MCF 10A (cell line): ENCODE data around the gene TADA2A. TPM values are rescaled to one million over a fixed set of nuclear protein-coding genes. Genes with fewer than 3 reads are reported as not detected.
A peak's percentile ranks its signal among the peaks of the same experiment; 100 is the strongest.

Source experiments
- BruUV-seq: library from RNA; stranded (reverse); fragments of 400-500 nt; replicated peaks from 2 replicates; lab custom pipeline; 2021; lab: Mats Ljungman, UMichigan
- CTCF ChIA-PET: fragments of 300-600 bp; sonication (Branson Sonifier 250); formaldehyde crosslinking; extraction: SDS; loops from one replicate; lab custom pipeline; 2021; ENCODE audit warnings: antibody characterized with exemption, inconsistent platforms; lab: Yijun Ruan, JAX
- POLR2A ChIA-PET: fragments of 300-600, 350-650 bp; sonication (Branson Sonifier 250); formaldehyde crosslinking; extraction: SDS; loops from one replicate; lab custom pipeline; 2020; ENCODE audit warnings: antibody characterized with exemption, inconsistent platforms; lab: Yijun Ruan, JAX
- DNase-seq: peaks from one replicate; pipeline ENCODE4 v3.0.0-alpha.2; 2018; ENCODE audit not compliant: unreplicated experiment
- H3K27ac Mint-ChIP-seq: one replicate; pipeline ENCODE4 v1.8.0; 2022; ENCODE audit warnings: mild to moderate bottlenecking, low read depth, mixed read lengths; ENCODE audit not compliant: unreplicated experiment
- H3K27me3 Mint-ChIP-seq: one replicate; pipeline ENCODE4 v1.8.0; 2022; ENCODE audit warnings: mixed read lengths; ENCODE audit not compliant: insufficient read depth, unreplicated experiment
- H3K36me3 Mint-ChIP-seq: one replicate; pipeline ENCODE4 v1.8.0; 2022; ENCODE audit warnings: mild to moderate bottlenecking, moderate library complexity, mixed read lengths; ENCODE audit not compliant: insufficient read depth, unreplicated experiment
- H3K4me1 Mint-ChIP-seq: one replicate; pipeline ENCODE4 v1.8.0; 2022; ENCODE audit warnings: mixed read lengths; ENCODE audit not compliant: insufficient read depth, unreplicated experiment
- H3K4me3 Mint-ChIP-seq: one replicate; pipeline ENCODE4 v1.8.0; 2022; ENCODE audit warnings: mild to moderate bottlenecking, moderate library complexity, mixed read lengths; ENCODE audit not compliant: unreplicated experiment
- H3K9me3 Mint-ChIP-seq: one replicate; pipeline ENCODE4 v1.8.0; 2022; ENCODE audit warnings: mixed read lengths; ENCODE audit not compliant: unreplicated experiment
- CTCF ChIP-seq: fragments of 200-600 bp; IDR thresholded peaks from one replicate; pipeline ENCODE4 v1.8.0; 2022; ENCODE audit warnings: antibody characterized with exemption, mild to moderate bottlenecking; ENCODE audit not compliant: unreplicated experiment
- intact Hi-C: fragments of 100-400 bp; cut with micrococcal nuclease; formaldehyde crosslinking; loops from 2 replicates; pipeline ENCODE4 v1.14.1; 2022
- total RNA-seq: library from RNA; stranded (reverse); gene quantifications from 2 replicates; pipeline ENCODE4 v1.2.3, GENCODE V29; 2022

Gene TADA2A
- total RNA-seq, 1 experiment from 2014 or later: 31.3 TPM

DNA sequence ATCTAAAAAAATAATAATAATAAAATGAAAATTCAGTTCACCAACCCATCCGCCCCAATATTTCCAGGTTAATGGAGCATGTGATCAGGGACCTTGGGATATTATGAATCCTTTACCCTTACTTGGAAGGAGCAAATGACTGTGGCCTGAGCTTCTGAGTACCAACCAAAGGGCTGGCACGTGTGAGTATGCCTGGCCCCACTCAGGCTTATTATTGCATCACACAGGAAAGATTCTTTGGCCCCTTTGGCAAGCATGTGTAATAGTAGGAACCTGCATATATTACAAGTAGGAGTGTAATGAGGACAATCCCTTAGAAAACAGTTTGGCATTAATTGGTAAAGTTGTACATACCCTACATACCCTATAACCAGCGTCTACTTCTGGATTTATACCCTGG lies 38.1 kb upstream of the TADA2A start:
- Mint-ChIP-seq H3K36me3 (peaks cover 4% of the 10 kb centered on the region), H3K27me3 (no peaks in the 10 kb centered on the region)
- POLR2A ChIA-PET: interaction anchor here (1.1 to 2.1 kb wide), 2 partner anchors 10 to 180 kb away, joined by 3 to 10 read pairs; no protein-coding TSS in a partner anchor

DNA sequence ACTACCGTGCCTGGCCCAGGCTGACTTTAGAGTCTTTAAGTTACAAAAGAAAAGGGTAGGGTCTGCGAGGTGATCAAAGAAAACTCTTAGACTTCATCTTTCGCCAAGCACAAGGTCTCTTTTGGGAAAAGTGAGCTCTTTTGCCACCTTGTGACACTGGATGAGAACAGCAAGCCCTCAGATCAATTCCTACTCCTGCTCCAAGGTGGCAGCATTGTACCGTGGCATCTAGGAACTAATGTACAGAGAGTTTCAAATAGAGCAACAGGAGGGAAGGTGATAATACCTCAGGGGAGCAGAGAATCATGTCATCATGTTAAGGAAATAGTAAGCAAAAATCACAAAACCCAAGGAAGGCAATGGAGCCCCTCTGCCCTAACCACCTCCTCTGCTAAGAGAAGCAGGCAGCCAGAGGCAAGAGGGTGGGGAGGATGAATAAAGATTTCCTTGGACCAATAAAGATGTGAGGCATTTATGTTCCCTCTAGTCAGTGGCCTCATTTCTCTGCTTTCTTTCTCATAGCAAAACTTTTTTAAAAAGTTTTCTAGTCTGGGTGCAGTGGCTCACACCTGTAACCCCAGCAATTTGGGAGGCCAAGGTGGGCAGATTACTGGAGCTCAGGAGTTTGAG lies 33.0 kb upstream of the TADA2A start:
- DNase-seq: peak; percentile 93
- H3K27ac Mint-ChIP-seq: no peak overlapping the region
- no peaks in the 10 kb centered on the region for H3K9me3 Mint-ChIP-seq
- intact Hi-C loops: loop anchor here (1.0 to 10.0 kb wide), 8 partner anchors 15 to 769 kb away; partner anchors contain the start of gene MRM1
- ChIA-PET CTCF (interaction anchor here (0.5 to 6.1 kb wide), 65 partner anchors 9 to 771 kb away, joined by 3 to 31 read pairs (median 4); no protein-coding TSS in a partner anchor), POLR2A (interaction anchor here (0.5 to 1.5 kb wide), 20 partner anchors 12 to 359 kb away, joined by 3 to 10 read pairs (median 3); partner anchors contain the start of gene DUSP14)
- no TSS peak for BruUV-seq
- H3K4me1 Mint-ChIP-seq: peaks cover 8% of the 10 kb centered on the region
- no peaks in the 10 kb centered on the region for H3K36me3 Mint-ChIP-seq
- peak; percentile 99 for TF ChIP-seq CTCF
- H3K27me3 Mint-ChIP-seq: no peaks in the 10 kb centered on the region
- H3K4me3 Mint-ChIP-seq: no peak overlapping the region

More for the DNA sequence above, 38.1 kb upstream of the TADA2A start:
- Mint-ChIP-seq H3K4me1 (peaks cover 18% of the 10 kb centered on the region), H3K4me3 (no peak overlapping the region), H3K9me3 (no peaks in the 10 kb centered on the region), H3K27ac (peak overlapping the region; percentile 61)
- DNase-seq: peak; percentile 84
- no peak for TF ChIP-seq CTCF
- intact Hi-C loops: no loop called here
- BruUV-seq: no TSS peak
- CTCF ChIA-PET: no interaction called here

- POLR2A ChIA-PET: no interaction called here
Measured at GRCh38 chr17:37375706-37376105, 31.0 kb upstream of the TADA2A start, which contains the start of gene C17orf78. TSS of gene C17orf78 (plus strand) at chr17:37375985. CDS start at chr17:37376093, 108 bp downstream.

More at GRCh38 chr17:37375706-37376105, 31.0 kb upstream of the TADA2A start, which contains the start of gene C17orf78:
- intact Hi-C loops: loop anchor here (10.0 kb wide), 2 partner anchors 149 to 771 kb away; partner anchors contain the start of gene MRM1
- Mint-ChIP-seq H3K9me3 (no peaks in the 10 kb centered on the region), H3K4me1 (peaks cover 6% of the 10 kb centered on the region), H3K27ac (no peak within 1 kb of the TSS), H3K4me3 (no peak within 1 kb of the TSS), H3K27me3 (no peaks in the 10 kb centered on the region), H3K36me3 (no peaks in the 10 kb centered on the region)
- DNase-seq: no peak
- CTCF ChIA-PET: interaction anchor here (0.7 to 6.1 kb wide), 7 partner anchors 15 to 152 kb away, joined by 3 to 31 read pairs (median 5); no protein-coding TSS in a partner anchor
- no TSS peak for BruUV-seq
- no peak for TF ChIP-seq CTCF
